ENCODE data around the gene CERS4. TPM values are rescaled to one million over a fixed set of nuclear protein-coding genes. Genes with fewer than 3 reads are reported as not detected.

Gene CERS4
- total RNA-seq, 1 donor from 2014 or later = 81.5 TPM

- intact Hi-C loops (cut with DNase I) = loop anchor here (10.0 kb wide), 1 partner anchor 311 kb away; the partner anchor contains the start of gene TIMM44
- DNase-seq (ENCODE audit: extremely low spot score in 2 of 2) = no peak
These were observed 46.4 kb downstream of the CERS4 start for GRCh38 chr19:8255426-8256125.

GRCh38 chr19:8256276-8257051, 47.3 kb downstream of the CERS4 start:
- Histone ChIP-seq H3K4me1 (peaks cover 2% of the 10 kb centered on the region), H3K27me3 (no peaks in the 10 kb centered on the region), H3K4me3 (no peak overlapping the region), H3K36me3 (peaks cover 0 to 29% of the 10 kb centered on the region in 2 donors), H3K9me3 (no peaks in the 10 kb centered on the region), H3K27ac (no peak overlapping the region)
- no peak for DNase-seq (ENCODE audit: extremely low spot score in 2 of 2)
- TF ChIP-seq CTCF (IDR thresholded peaks at IDR 0.05) = no peak
- no peak for TF ChIP-seq POLR2A (IDR thresholded peaks at IDR 0.05)
- TF ChIP-seq POLR2AphosphoS5 (IDR thresholded peaks at IDR 0.05; ENCODE audit: insufficient read depth in 1 of 2, low read depth in 1 of 2) = no peak
- intact Hi-C loops (cut with DNase I) = loop anchor here (10.0 kb wide), 1 partner anchor 312 kb away; the partner anchor contains the start of gene TIMM44

More at GRCh38 chr19:8255426-8256125, 46.4 kb downstream of the CERS4 start:
- Histone ChIP-seq H3K27ac (no peak overlapping the region), H3K36me3 (peaks cover 0 to 29% of the 10 kb centered on the region in 2 donors), H3K27me3 (no peaks in the 10 kb centered on the region), H3K9me3 (no peaks in the 10 kb centered on the region), H3K4me1 (peaks cover 11% of the 10 kb centered on the region), H3K4me3 (no peak overlapping the region)
- no peak for TF ChIP-seq POLR2A (IDR thresholded peaks at IDR 0.05)
- TF ChIP-seq POLR2AphosphoS5 (IDR thresholded peaks at IDR 0.05; ENCODE audit: insufficient read depth in 1 of 2, low read depth in 1 of 2) = no peak
- TF ChIP-seq CTCF (IDR thresholded peaks at IDR 0.05) = no peak

- H3K27ac ChIP-seq = no peak overlapping the region
- H3K9me3 ChIP-seq = no peaks in the 10 kb centered on the region
- H3K27me3 ChIP-seq = no peaks in the 10 kb centered on the region
- no peaks in the 10 kb centered on the region for H3K4me1 ChIP-seq
- peaks cover 0 to 29% of the 10 kb centered on the region in 2 donors for H3K36me3 ChIP-seq
- TF ChIP-seq POLR2AphosphoS5 (IDR thresholded peaks at IDR 0.05; ENCODE audit: insufficient read depth in 1 of 2, low read depth in 1 of 2) (no peak), CTCF (IDR thresholded peaks at IDR 0.05) (no peak), POLR2A (IDR thresholded peaks at IDR 0.05) (no peak)
- intact Hi-C loops (cut with DNase I) = loop anchor here (10.0 kb wide), 1 partner anchor 312 kb away; the partner anchor contains the start of gene TIMM44
- no peak overlapping the region for H3K4me3 ChIP-seq
- no peak for DNase-seq (ENCODE audit: extremely low spot score in 2 of 2)
These were observed 47.9 kb downstream of the CERS4 start for GRCh38 chr19:8257052-8257443.

- Histone ChIP-seq H3K4me3 (no peak overlapping the region), H3K36me3 (peaks cover 0 to 29% of the 10 kb centered on the region in 2 donors), H3K9me3 (no peaks in the 10 kb centered on the region), H3K27ac (no peak overlapping the region), H3K27me3 (no peaks in the 10 kb centered on the region), H3K4me1 (no peaks in the 10 kb centered on the region)
- intact Hi-C loops (cut with DNase I) = loop anchor here (10.0 kb wide), 1 partner anchor 315 kb away; the partner anchor contains the start of gene TIMM44
- TF ChIP-seq POLR2A (IDR thresholded peaks at IDR 0.05) (no peak), CTCF (IDR thresholded peaks at IDR 0.05) (no peak), POLR2AphosphoS5 (IDR thresholded peaks at IDR 0.05; ENCODE audit: insufficient read depth in 1 of 2, low read depth in 1 of 2) (no peak)
- no peak for DNase-seq (ENCODE audit: extremely low spot score in 2 of 2)
These were observed 50.2 kb downstream of the CERS4 start for GRCh38 chr19:8259142-8259921.

All from vagina (tissue), 2 donors.